ENCODE data around the gene CTLA4. TPM values are rescaled to one million over a fixed set of nuclear protein-coding genes. Genes with fewer than 3 reads are reported as not detected.

CTLA4 gene
- not detected in 2 replicates for total RNA-seq

GRCh38 chr2:203867561-203868200 lies at the start of gene CTLA4:
Gene CTLA4, plus strand, starts transcription at chr2:203867771. Its CDS starts 172 bp downstream, at chr2:203867943.

Other genes with a start within 250 kb of the CTLA4 start
- gene CD28, start 161.1 kb upstream of the CTLA4 start, total RNA-seq = not detected in 2 replicates
- gene ICOS, start 69.0 kb downstream of the CTLA4 start, total RNA-seq = not detected in 2 replicates